Erythroblast (primary cell): ENCODE data around the gene DEFB118.

Experiments
- DNase-seq, 2 experiments: peaks; one replicate each; lab custom pipeline; 2025; lab: John Stamatoyannopoulos, UW
- GATA1 ChIP-seq: IDR thresholded peaks from 2 replicates; pipeline ENCODE4 v1.6.1; 2011; ENCODE audit warnings: low read depth, mild to moderate bottlenecking, control low read depth, low read length, moderate library complexity
- POLR2A ChIP-seq: IDR thresholded peaks from 2 replicates; pipeline ENCODE4 v1.6.1; 2011; ENCODE audit warnings: mild to moderate bottlenecking, low read length

The DEFB118 gene

GRCh38 chr20:31418307-31418706 lies 49.9 kb downstream of the DEFB118 start:
- no peak for TF ChIP-seq GATA1
- no peak for TF ChIP-seq POLR2A

More at GRCh38 chr20:31418307-31418706, 49.9 kb downstream of the DEFB118 start:
- no peak for DNase-seq
